SU-DHL-6 (cell line): ENCODE measurements around the gene TANGO2.
A peak's percentile ranks its signal among the peaks of the same experiment; 100 is the strongest.

Experiments used
- H2AFZ ChIP-seq: fragments of 200-600 bp; sonication (generic); 2 replicates; pipeline ENCODE4 v1.6.1; 2014; ENCODE audit warnings: low read depth, mild to moderate bottlenecking, moderate library complexity, mixed read lengths, antibody characterized with exemption, low read length; ENCODE audit not compliant: severe bottlenecking
- H3F3A ChIP-seq: fragments of 200-600 bp; shearing (Covaris generic); 2 replicates; pipeline ENCODE4 v1.6.0; 2016; ENCODE audit warnings: antibody characterized with exemption, mild to moderate bottlenecking; ENCODE audit not compliant: insufficient read depth
- H3K27ac ChIP-seq: fragments of 200-600 bp; sonication (generic); 2 replicates; pipeline ENCODE4 v1.5.1; 2016; ENCODE audit warnings: low read depth, mild to moderate bottlenecking, low read length, moderate library complexity, mixed read lengths
- H3K27me3 ChIP-seq: fragments of 200-600 bp; sonication (generic), shearing (Covaris generic); 2 replicates; pipeline ENCODE4 v1.6.0; 2014; ENCODE audit warnings: mild to moderate bottlenecking, low read length
- H3K36me3 ChIP-seq: fragments of 200-600 bp; sonication (generic); 2 replicates; pipeline ENCODE4 v1.6.1; 2014; ENCODE audit warnings: mild to moderate bottlenecking, low read length, mixed read lengths
- H3K4me2 ChIP-seq: fragments of 300-600, 200-600 bp; shearing (Covaris generic), sonication (generic); 2 replicates; pipeline ENCODE4 v1.6.0; 2014; ENCODE audit warnings: low read length, low read depth, mild to moderate bottlenecking; ENCODE audit not compliant: poor library complexity, severe bottlenecking
- H3K4me3 ChIP-seq: fragments of 200-600 bp; sonication (generic); 2 replicates; pipeline ENCODE4 v1.5.1; 2014; ENCODE audit warnings: antibody characterized with exemption, low read length, mild to moderate bottlenecking, mixed read lengths; ENCODE audit not compliant: insufficient read depth, poor library complexity, severe bottlenecking
- H3K79me2 ChIP-seq: fragments of 200-600 bp; sonication (generic); 2 replicates; pipeline ENCODE4 v1.6.1; 2014; ENCODE audit warnings: mild to moderate bottlenecking, low read length, moderate library complexity; ENCODE audit not compliant: insufficient read depth
- H3K9ac ChIP-seq: fragments of 200-600 bp; sonication (generic); 2 replicates; pipeline ENCODE4 v1.7.0; 2014; ENCODE audit warnings: mild to moderate bottlenecking, low read length
- H3K9me2 ChIP-seq: fragments of 200-600 bp; sonication (generic); replicated peaks from 2 replicates; pipeline ENCODE4 v1.6.1; 2014; ENCODE audit warnings: low read length; ENCODE audit not compliant: insufficient read depth
- H3K9me3 ChIP-seq: fragments of 200-600 bp; sonication (generic); 2 replicates; pipeline ENCODE4 v1.6.1; 2014; ENCODE audit warnings: low read length, mixed read lengths; ENCODE audit not compliant: insufficient read depth
- H4K20me1 ChIP-seq: fragments of 200-600 bp; sonication (generic); 2 replicates; pipeline ENCODE4 v1.6.1; 2014; ENCODE audit warnings: low read depth, mild to moderate bottlenecking, antibody characterized with exemption, low read length, moderate library complexity, mixed read lengths
- EZH2phosphoT487 ChIP-seq: fragments of 200-600 bp; sonication (generic), shearing (Covaris generic); conservative IDR thresholded peaks from 2 replicates; pipeline ENCODE4 v1.6.1; 2018; ENCODE audit warnings: mild to moderate bottlenecking, antibody characterized with exemption, low read length, moderate library complexity, mixed read lengths
- TF ChIP-seq, protein P1 (sequence below): fragments of 200-600 bp; sonication (generic); IDR thresholded peaks from one replicate; pipeline ENCODE4 v1.5.1; 2017; ENCODE audit warnings: antibody characterized with exemption, mild to moderate bottlenecking, low read length, moderate library complexity; ENCODE audit not compliant: insufficient read depth, poor library complexity, severe bottlenecking

The TANGO2 gene

DNA sequence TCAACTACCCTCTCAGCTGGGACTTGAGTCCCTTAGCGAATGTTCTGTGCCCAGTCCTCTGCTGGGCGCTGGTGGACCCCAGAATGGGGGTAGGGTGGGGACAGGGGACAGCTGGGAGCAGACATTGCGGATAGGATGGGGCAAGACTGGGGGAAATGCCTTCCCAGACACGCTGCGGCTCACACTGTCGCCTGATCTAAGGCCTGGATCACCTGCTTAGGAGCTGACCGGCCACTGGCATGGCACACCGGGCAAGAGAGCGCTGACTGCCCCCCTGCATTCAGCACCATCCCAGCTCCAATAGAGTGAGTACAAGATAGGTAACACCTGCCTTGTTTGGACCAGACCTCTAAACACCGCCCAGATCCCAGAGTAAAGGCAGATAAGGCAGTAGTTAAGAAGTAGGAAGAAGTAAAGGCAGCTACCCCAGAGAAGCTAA, 5.7 kb upstream of the TANGO2 start:
- H3K4me3 ChIP-seq, result no peak overlapping the region
- H4K20me1 ChIP-seq, result no peaks in the 10 kb centered on the region
- H2AFZ ChIP-seq, result no peak overlapping the region
- no peaks in the 10 kb centered on the region for H3K27me3 ChIP-seq
- no peaks in the 10 kb centered on the region for H3K9me3 ChIP-seq
- H3K79me2 ChIP-seq, result no peaks in the 10 kb centered on the region
- no peaks in the 10 kb centered on the region for H3F3A ChIP-seq
- H3K9me2 ChIP-seq, result no peaks in the 10 kb centered on the region
- TF ChIP-seq, protein P1, sequence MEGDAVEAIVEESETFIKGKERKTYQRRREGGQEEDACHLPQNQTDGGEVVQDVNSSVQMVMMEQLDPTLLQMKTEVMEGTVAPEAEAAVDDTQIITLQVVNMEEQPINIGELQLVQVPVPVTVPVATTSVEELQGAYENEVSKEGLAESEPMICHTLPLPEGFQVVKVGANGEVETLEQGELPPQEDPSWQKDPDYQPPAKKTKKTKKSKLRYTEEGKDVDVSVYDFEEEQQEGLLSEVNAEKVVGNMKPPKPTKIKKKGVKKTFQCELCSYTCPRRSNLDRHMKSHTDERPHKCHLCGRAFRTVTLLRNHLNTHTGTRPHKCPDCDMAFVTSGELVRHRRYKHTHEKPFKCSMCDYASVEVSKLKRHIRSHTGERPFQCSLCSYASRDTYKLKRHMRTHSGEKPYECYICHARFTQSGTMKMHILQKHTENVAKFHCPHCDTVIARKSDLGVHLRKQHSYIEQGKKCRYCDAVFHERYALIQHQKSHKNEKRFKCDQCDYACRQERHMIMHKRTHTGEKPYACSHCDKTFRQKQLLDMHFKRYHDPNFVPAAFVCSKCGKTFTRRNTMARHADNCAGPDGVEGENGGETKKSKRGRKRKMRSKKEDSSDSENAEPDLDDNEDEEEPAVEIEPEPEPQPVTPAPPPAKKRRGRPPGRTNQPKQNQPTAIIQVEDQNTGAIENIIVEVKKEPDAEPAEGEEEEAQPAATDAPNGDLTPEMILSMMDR, result no peak
- TF ChIP-seq EZH2phosphoT487, result no peak
- no peaks in the 10 kb centered on the region for H3K36me3 ChIP-seq
- no peak overlapping the region for H3K27ac ChIP-seq
- no peak overlapping the region for H3K9ac ChIP-seq
- H3K4me2 ChIP-seq, result no peak overlapping the region

DNA sequence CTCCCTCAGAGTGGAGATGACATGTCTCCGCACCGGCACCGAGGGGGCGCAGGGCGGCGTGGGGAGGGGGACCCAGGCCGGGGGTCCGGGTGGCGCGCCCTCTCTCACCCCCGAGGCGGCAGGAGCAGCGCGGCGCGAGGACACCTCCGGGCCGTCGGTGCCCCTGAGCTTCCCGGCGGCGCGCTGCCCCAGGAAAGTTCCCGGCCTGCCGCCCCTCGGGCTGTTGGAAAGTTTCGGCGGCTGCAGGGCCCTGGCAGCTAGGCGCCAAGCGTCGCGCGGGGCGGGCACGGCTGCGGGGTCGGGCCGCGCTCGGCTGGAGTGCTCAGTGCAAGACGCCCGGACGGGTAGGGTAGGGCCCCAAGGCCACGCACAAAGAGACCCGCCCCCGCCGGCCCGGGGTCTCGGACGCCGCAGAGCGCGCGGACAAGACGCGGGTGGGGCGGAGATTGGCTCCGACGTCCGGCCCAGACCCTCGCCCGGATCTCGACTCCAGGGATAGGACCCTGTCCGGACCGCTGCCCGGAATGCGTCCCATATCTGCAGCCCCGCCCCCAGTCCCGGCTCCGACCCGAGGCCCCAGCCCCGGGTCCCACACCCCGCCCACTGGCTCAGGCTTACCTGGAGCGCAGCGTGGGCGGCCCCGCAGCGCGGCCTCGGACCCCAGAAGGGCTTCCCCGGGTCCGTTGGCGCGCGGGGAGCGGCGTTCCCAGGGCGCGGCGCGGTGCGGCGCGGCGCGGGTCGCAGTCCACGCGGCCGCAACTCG, 4.8 kb upstream of the TANGO2 start:
- Histone ChIP-seq H3K9ac (peak overlapping the region; percentile 56), H3K9me2 (no peaks in the 10 kb centered on the region), H4K20me1 (no peaks in the 10 kb centered on the region), H3K9me3 (no peaks in the 10 kb centered on the region), H3F3A (no peaks in the 10 kb centered on the region), H3K79me2 (no peaks in the 10 kb centered on the region), H2AFZ (peak overlapping the region; percentile 54), H3K4me3 (peak overlapping the region; percentile 59), H3K27ac (no peak overlapping the region), H3K4me2 (peak overlapping the region; percentile 56), H3K27me3 (no peaks in the 10 kb centered on the region), H3K36me3 (no peaks in the 10 kb centered on the region)
- TF ChIP-seq EZH2phosphoT487, result no peak
- TF ChIP-seq, protein P1, result no peak

DNA sequence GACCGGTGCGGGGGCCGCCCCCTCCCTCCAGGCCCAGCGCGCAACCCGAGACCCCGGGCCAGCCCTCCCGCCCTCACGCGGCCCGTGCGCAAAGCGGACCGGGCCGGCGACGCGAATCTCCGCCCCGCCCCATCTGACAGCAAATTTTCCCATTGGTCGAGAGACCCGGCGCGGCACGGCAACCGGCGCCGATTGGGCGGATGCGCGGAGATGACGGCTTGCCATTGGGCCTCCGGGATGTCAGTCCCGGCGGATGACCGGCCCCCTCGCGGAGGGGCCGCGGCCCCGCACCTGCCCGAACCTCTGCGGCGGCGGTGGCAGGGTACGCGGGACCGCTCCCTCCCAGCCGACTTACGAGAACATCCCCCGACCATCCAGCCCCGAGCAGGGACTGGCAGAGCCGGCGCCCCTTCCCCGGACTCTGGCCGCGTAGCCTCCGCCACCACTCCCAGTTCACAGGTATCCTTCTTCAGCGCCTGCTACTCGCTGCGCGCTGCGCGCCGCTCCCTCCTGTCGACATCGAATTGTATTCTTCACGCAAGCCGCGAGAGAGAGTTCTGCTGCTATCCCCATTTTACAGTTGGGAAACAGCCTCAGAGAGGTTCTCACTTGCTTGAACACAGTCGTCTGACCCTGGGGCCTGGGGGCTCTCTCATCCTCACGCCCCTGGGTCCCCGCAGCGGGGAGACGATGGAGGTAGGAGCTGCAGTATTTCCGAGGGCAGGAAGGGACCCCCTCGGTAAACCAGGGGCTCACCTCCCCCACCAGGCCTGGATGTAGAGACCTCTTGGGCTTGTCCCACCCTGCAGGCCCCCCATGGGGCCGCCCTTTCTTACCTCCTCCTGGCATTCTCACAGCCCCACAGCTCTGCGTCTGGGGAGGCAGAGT, 3.9 kb upstream of the TANGO2 start, which contains the start of gene ARVCF:
Gene ARVCF, minus strand, starts transcription at position 90 of the 888 bp plus-strand sequence. CDS start 26,029 bp downstream, outside the sequence.
- no peaks in the 10 kb centered on the region for H3K36me3 ChIP-seq
- no peaks in the 10 kb centered on the region for H3K9me2 ChIP-seq
- H3K4me3 ChIP-seq, result peak within 1 kb of the TSS; percentile 59
- TF ChIP-seq, protein P1, result no peak
- no peak for TF ChIP-seq EZH2phosphoT487
- H3K4me2 ChIP-seq, result peak within 1 kb of the TSS; percentile 83
- no peaks in the 10 kb centered on the region for H3K27me3 ChIP-seq
- H2AFZ ChIP-seq, result peak within 1 kb of the TSS; percentile 67
- H3K27ac ChIP-seq, result no peak within 1 kb of the TSS
- no peaks in the 10 kb centered on the region for H3F3A ChIP-seq
- H3K79me2 ChIP-seq, result peaks cover 3% of the 10 kb centered on the region; the same call in 1 of the 2 replicates
- H4K20me1 ChIP-seq, result no peaks in the 10 kb centered on the region
- no peaks in the 10 kb centered on the region for H3K9me3 ChIP-seq
- peak within 1 kb of the TSS; percentile 56 for H3K9ac ChIP-seq
